T-cell (primary cell): ENCODE data around the gene FLNB. TPM values are rescaled to one million over a fixed set of nuclear protein-coding genes. Genes with fewer than 3 reads are reported as not detected.

Experiments
- ATAC-seq, 4 experiments: fragments of 200-7000 bp in 3 of 4; fragments of 150-1000 bp in 1 of 4; cut with Tn5 transposase; replicated peaks in 1 of 4; 1 replicate in 3 of 4; 2 replicates in 1 of 4; pipeline ENCODE4 v1.10.0; 2021; ENCODE audit warnings: moderate library complexity in 3 of 4, mild to moderate bottlenecking in 2 of 4, moderate number of reproducible peaks in 1 of 4
- CTCF ChIA-PET, 2 donors: fragments of 300-600 bp; sonication (Branson Sonifier 250); formaldehyde crosslinking; loops; one replicate each; lab custom pipeline; 2022; ENCODE audit warnings: antibody characterized with exemption in 2 of 2; lab: Charles Lee
- POLR2A ChIA-PET, 2 donors: fragments of 300-600 bp; sonication (Branson Sonifier 250); formaldehyde crosslinking; loops; one replicate each; lab custom pipeline; 2022; ENCODE audit warnings: antibody characterized with exemption in 2 of 2; lab: Charles Lee
- DNase-seq, 35 experiments: peaks; one replicate each; pipeline versions ENCODE4 v3.0.0 to v3.0.0-alpha.2; 2013 to 2023
- H3K27ac ChIP-seq: one replicate; pipeline ENCODE4 v1.5.1; 2013; ENCODE audit warnings: low read length
- H3K27me3 ChIP-seq, 2 experiments: replicated peaks in 1 of 2; 1 replicate in 1 of 2; 2 replicates in 1 of 2; pipeline versions ENCODE4 v1.6.1 to v1.7.0; 2013; ENCODE audit warnings: low read length in 1 of 2, mixed read lengths in 1 of 2; ENCODE audit not compliant: control insufficient read depth in 2 of 2, insufficient read depth in 2 of 2; ENCODE audit errors: extremely low read depth in 1 of 2
- H3K36me3 ChIP-seq, 2 donors: 1 replicate in 1 of 2; 2 replicates in 1 of 2; pipeline versions ENCODE4 v1.6.1 to v1.7.0; 2013; ENCODE audit warnings: low read length in 1 of 2; ENCODE audit not compliant: control insufficient read depth in 2 of 2, insufficient read depth in 1 of 2; ENCODE audit errors: extremely low read depth in 1 of 2
- H3K4me1 ChIP-seq, 2 experiments: 1 replicate in 1 of 2; 2 replicates in 1 of 2; pipeline versions ENCODE4 v1.6.1 to v1.7.0; 2013; ENCODE audit warnings: low read length in 2 of 2, mixed read lengths in 1 of 2; ENCODE audit not compliant: insufficient read depth in 2 of 2, control insufficient read depth in 1 of 2; ENCODE audit errors: extremely low read depth in 1 of 2
- H3K4me3 ChIP-seq, 2 donors: 1 replicate in 1 of 2; 2 replicates in 1 of 2; pipeline versions ENCODE4 v1.5.1 to v1.7.0; 2013; ENCODE audit warnings: mild to moderate bottlenecking in 2 of 2, low read length in 1 of 2, moderate library complexity in 1 of 2; ENCODE audit not compliant: control insufficient read depth in 1 of 2; ENCODE audit errors: extremely low read depth in 1 of 2
- H3K9me3 ChIP-seq: 2 replicates; pipeline ENCODE4 v1.7.0; 2013
- H3K27ac Mint-ChIP-seq, 2 donors: one replicate each; pipeline ENCODE4 v1.8.0; 2020 to 2021; ENCODE audit warnings: mild to moderate bottlenecking in 2 of 2, mixed read lengths in 2 of 2
- H3K27me3 Mint-ChIP-seq, 2 donors: one replicate each; pipeline ENCODE4 v1.8.0; 2021 to 2022; ENCODE audit warnings: mixed read lengths in 2 of 2
- H3K36me3 Mint-ChIP-seq: one replicate; pipeline ENCODE4 v1.8.0; 2021; ENCODE audit warnings: mixed read lengths
- H3K4me1 Mint-ChIP-seq, 3 donors: one replicate each; pipeline ENCODE4 v1.8.0; 2020 to 2022; ENCODE audit warnings: mixed read lengths in 3 of 3, mild to moderate bottlenecking in 1 of 3
- H3K4me3 Mint-ChIP-seq, 3 donors: one replicate each; pipeline ENCODE4 v1.8.0; 2020 to 2022; ENCODE audit warnings: mild to moderate bottlenecking in 3 of 3, mixed read lengths in 3 of 3, moderate library complexity in 3 of 3
- H3K9me3 Mint-ChIP-seq, 3 donors: one replicate each; pipeline ENCODE4 v1.8.0; 2020 to 2022; ENCODE audit warnings: mixed read lengths in 3 of 3
- WGBS: methylation state at CpG from one replicate; pipeline ENCODE4 v1.1.5; 2013; ENCODE audit warnings: missing lambda C conversion rate; ENCODE audit not compliant: insufficient coverage; 5-methylcytosine and 5-hydroxymethylcytosine counted together
- total RNA-seq, 35 experiments: library from RNA in 6 of 35; stranded (reverse) in 6 of 35; fragments of 120-200 nt in 1 of 35; gene quantifications; one replicate each; pipeline versions ENCODE4 v1.2.1 to v1.2.4 and lab custom pipeline; 2013 to 2026

Gene FLNB
- total RNA-seq, 5 donors from 2014 or later (not counting 1 experiment from before 2014, with no cell fraction given), result 37.0 to 79.7 (median 39.4) TPM

- CTCF ChIA-PET, result interaction anchor here in 1 of 2 donors (0.6 kb wide), 1 partner anchor 84 kb away, joined by 5 read pairs; no protein-coding TSS in a partner anchor
- WGBS, result 94% methylated on average over 3 of the region's 4 CpGs
- Histone ChIP-seq H3K36me3 (peaks cover 12 to 46% of the 10 kb centered on the region in 2 donors), H3K27ac (no peak overlapping the region), H3K4me3 (no peak overlapping the region), H3K27me3 (no peaks in the 10 kb centered on the region), H3K9me3 (no peaks in the 10 kb centered on the region), H3K4me1 (peaks cover 0 to 2% of the 10 kb centered on the region in 2 experiments)
- H3K27ac Mint-ChIP-seq, result peak overlapping the region in 1 of 2 donors; percentile 4
- H3K4me3 Mint-ChIP-seq, result no peak overlapping the region
- POLR2A ChIA-PET, result no interaction called here
- H3K27me3 Mint-ChIP-seq, result no peaks in the 10 kb centered on the region
- ATAC-seq (no peak), DNase-seq (no peak)
- no peaks in the 10 kb centered on the region for H3K9me3 Mint-ChIP-seq
- H3K4me1 Mint-ChIP-seq, result peaks cover 0 to 9% (median 9%) of the 10 kb centered on the region in 3 donors
- peaks cover 73% of the 10 kb centered on the region for H3K36me3 Mint-ChIP-seq
These were observed 94.1 kb downstream of the FLNB start for GRCh38 chr3:58102390-58102750.

- POLR2A ChIA-PET, result no interaction called here
- no peaks in the 10 kb centered on the region for H3K27me3 Mint-ChIP-seq
- H3K9me3 Mint-ChIP-seq, result no peaks in the 10 kb centered on the region
- no peak overlapping the region for H3K4me3 Mint-ChIP-seq
- Histone ChIP-seq H3K36me3 (peaks cover 15 to 46% of the 10 kb centered on the region in 2 donors), H3K27ac (no peak overlapping the region), H3K9me3 (no peaks in the 10 kb centered on the region), H3K4me1 (peaks cover 0 to 2% of the 10 kb centered on the region in 2 experiments), H3K27me3 (no peaks in the 10 kb centered on the region), H3K4me3 (no peak overlapping the region)
- no peak for DNase-seq
- H3K4me1 Mint-ChIP-seq, result peaks cover 0 to 9% (median 9%) of the 10 kb centered on the region in 3 donors
- CTCF ChIA-PET, result no interaction called here
- 94% methylated on average over 9 of the region's 10 CpGs for WGBS
- ATAC-seq, result no peak
- H3K36me3 Mint-ChIP-seq, result peaks cover 75% of the 10 kb centered on the region
- H3K27ac Mint-ChIP-seq, result no peak overlapping the region
These were observed 94.8 kb downstream of the FLNB start for GRCh38 chr3:58102976-58103451.

- Histone ChIP-seq H3K27ac (no peak overlapping the region), H3K9me3 (no peaks in the 10 kb centered on the region), H3K4me1 (peaks cover 0 to 2% of the 10 kb centered on the region in 2 experiments), H3K4me3 (peak overlapping the region in 1 of 2 donors; percentile 8), H3K36me3 (peaks cover 5 to 50% of the 10 kb centered on the region in 2 donors), H3K27me3 (no peaks in the 10 kb centered on the region)
- Mint-ChIP-seq H3K4me1 (peaks cover 0 to 9% (median 9%) of the 10 kb centered on the region in 3 donors), H3K36me3 (peaks cover 78% of the 10 kb centered on the region), H3K27me3 (no peaks in the 10 kb centered on the region), H3K9me3 (no peaks in the 10 kb centered on the region), H3K27ac (peak overlapping the region in 1 of 2 donors; percentile 39), H3K4me3 (peak overlapping the region in 1 of 3 donors; percentile 13)
- POLR2A ChIA-PET, result interaction anchor here in 1 of 2 donors (0.5 kb wide), 1 partner anchor 15 kb away, joined by 6 read pairs; no protein-coding TSS in a partner anchor
- DNase-seq, result no peak
- WGBS, result 96% methylated on average over 6 of the region's 8 CpGs
- CTCF ChIA-PET, result interaction anchor here in 1 of 2 donors (0.5 to 0.7 kb wide), 2 partner anchors 105 to 1222 kb away, joined by 3 to 7 read pairs; no protein-coding TSS in a partner anchor
- ATAC-seq, result peak in 1 of 4 experiments; percentile 20
These were observed 95.9 kb downstream of the FLNB start for GRCh38 chr3:58104151-58104550.

GRCh38 chr3:58104712-58105111, 96.5 kb downstream of the FLNB start:
- no peak for DNase-seq
- no peak overlapping the region for H3K27ac ChIP-seq
- ChIA-PET POLR2A (interaction anchor here (0.5 to 0.6 kb wide), 2 partner anchors 16 to 114 kb away, joined by 3 to 6 read pairs; no protein-coding TSS in a partner anchor), CTCF (no interaction called here)
- H3K9me3 ChIP-seq, result no peaks in the 10 kb centered on the region
- Mint-ChIP-seq H3K4me3 (no peak overlapping the region), H3K36me3 (peaks cover 80% of the 10 kb centered on the region), H3K27ac (no peak overlapping the region), H3K4me1 (peaks cover 0 to 9% (median 5%) of the 10 kb centered on the region in 3 donors), H3K27me3 (no peaks in the 10 kb centered on the region), H3K9me3 (no peaks in the 10 kb centered on the region)
- WGBS, result 100% methylated on average over 1 of the region's 2 CpGs
- H3K4me1 ChIP-seq, result peaks cover 0 to 2% of the 10 kb centered on the region in 2 experiments
- H3K27me3 ChIP-seq, result no peaks in the 10 kb centered on the region
- H3K36me3 ChIP-seq, result peaks cover 5 to 55% of the 10 kb centered on the region in 2 donors
- ATAC-seq, result no peak
- H3K4me3 ChIP-seq, result no peak overlapping the region

GRCh38 chr3:58105196-58105595, 97.0 kb downstream of the FLNB start:
- no peak for DNase-seq
- H3K27me3 ChIP-seq, result no peaks in the 10 kb centered on the region
- peaks cover 80% of the 10 kb centered on the region for H3K36me3 Mint-ChIP-seq
- H3K9me3 Mint-ChIP-seq, result no peaks in the 10 kb centered on the region
- WGBS, result 94% methylated on average over 2 of the region's 3 CpGs
- CTCF ChIA-PET, result no interaction called here
- POLR2A ChIA-PET, result interaction anchor here in 1 of 2 donors (0.6 kb wide), 1 partner anchor 113 kb away, joined by 3 read pairs; no protein-coding TSS in a partner anchor
- H3K4me1 Mint-ChIP-seq, result peaks cover 0 to 9% (median 5%) of the 10 kb centered on the region in 3 donors
- H3K4me3 Mint-ChIP-seq, result no peak overlapping the region
- no peak for ATAC-seq
- H3K4me1 ChIP-seq, result peaks cover 0 to 2% of the 10 kb centered on the region in 2 experiments
- H3K4me3 ChIP-seq, result no peak overlapping the region
- H3K27ac ChIP-seq, result no peak overlapping the region
- H3K9me3 ChIP-seq, result no peaks in the 10 kb centered on the region
- peaks cover 5 to 56% of the 10 kb centered on the region in 2 donors for H3K36me3 ChIP-seq
- no peak overlapping the region for H3K27ac Mint-ChIP-seq
- no peaks in the 10 kb centered on the region for H3K27me3 Mint-ChIP-seq

- no peak overlapping the region for H3K4me3 Mint-ChIP-seq
- Histone ChIP-seq H3K4me1 (peaks cover 0 to 2% of the 10 kb centered on the region in 2 experiments), H3K9me3 (no peaks in the 10 kb centered on the region), H3K27ac (no peak overlapping the region), H3K4me3 (no peak overlapping the region), H3K27me3 (no peaks in the 10 kb centered on the region), H3K36me3 (peaks cover 6 to 59% of the 10 kb centered on the region in 2 donors)
- H3K27me3 Mint-ChIP-seq, result no peaks in the 10 kb centered on the region
- peaks cover 82% of the 10 kb centered on the region for H3K36me3 Mint-ChIP-seq
- H3K27ac Mint-ChIP-seq, result no peak overlapping the region
- CTCF ChIA-PET, result no interaction called here
- H3K9me3 Mint-ChIP-seq, result no peaks in the 10 kb centered on the region
- no CpG with 5 or more reads among the region's 2 CpGs for WGBS
- ATAC-seq (no peak), DNase-seq (no peak)
- POLR2A ChIA-PET, result interaction anchor here in 1 of 2 donors (0.7 kb wide), 2 partner anchors 516 to 1889 kb away, joined by 3 read pairs; no protein-coding TSS in a partner anchor
- H3K4me1 Mint-ChIP-seq, result peaks cover 0 to 11% (median 7%) of the 10 kb centered on the region in 3 donors
These were observed 97.8 kb downstream of the FLNB start for GRCh38 chr3:58106061-58106460.
